CD4-positive, alpha-beta T cell (primary cell): Measurements from ENCODE around the gene ATP10A. TPM values are rescaled to one million over a fixed set of nuclear protein-coding genes. Genes with fewer than 3 reads are reported as not detected.

Source experiments
- ATAC-seq: fragments of 200-7000 bp; cut with Tn5 transposase; one replicate; pipeline ENCODE4 v1.10.0; 2022; ENCODE audit warnings: mild to moderate bottlenecking; ENCODE audit not compliant: poor library complexity
- CTCF ChIA-PET: fragments of 350-600 bp; sonication (Branson Sonifier 250); formaldehyde crosslinking; loops from one replicate; lab custom pipeline; 2021; ENCODE audit warnings: antibody characterized with exemption, inconsistent platforms; lab: Charles Lee
- POLR2A ChIA-PET: fragments of 350-600 bp; sonication (Branson Sonifier 250); formaldehyde crosslinking; loops from one replicate; lab custom pipeline; 2021; ENCODE audit warnings: antibody characterized with exemption, inconsistent platforms; lab: Charles Lee
- DNase-seq, 14 experiments: peaks; one replicate each; pipeline ENCODE4 v3.0.0-alpha.2; 2013 to 2020; ENCODE audit warnings: mixed read lengths in 2 of 14
- H3K27ac ChIP-seq, 2 donors: one replicate each; pipeline versions ENCODE4 v1.5.1 to v1.7.0; 2013; ENCODE audit warnings: low read length in 2 of 2, low read depth in 1 of 2, mild to moderate bottlenecking in 1 of 2
- H3K27me3 ChIP-seq, 2 experiments: 1 replicate in 1 of 2; 2 replicates in 1 of 2; pipeline versions ENCODE4 v1.6.1 to v1.7.0; 2013; ENCODE audit warnings: low read length in 2 of 2, control low read depth in 1 of 2, mild to moderate bottlenecking in 1 of 2, moderate library complexity in 1 of 2; ENCODE audit not compliant: insufficient read depth in 2 of 2, control insufficient read depth in 1 of 2
- H3K36me3 ChIP-seq: one replicate; pipeline ENCODE4 v1.6.1; 2013; ENCODE audit warnings: low read length, control low read depth; ENCODE audit not compliant: insufficient read depth
- H3K4me1 ChIP-seq: one replicate; pipeline ENCODE4 v1.6.1; 2013; ENCODE audit warnings: low read length, control low read depth; ENCODE audit not compliant: insufficient read depth
- H3K4me3 ChIP-seq: one replicate; pipeline ENCODE4 v1.5.1; 2013; ENCODE audit warnings: mild to moderate bottlenecking, low read length, moderate library complexity
- H3K9me3 ChIP-seq, 2 experiments: 1 replicate in 1 of 2; 2 replicates in 1 of 2; pipeline versions ENCODE4 v1.6.1 to v1.7.0; 2013; ENCODE audit warnings: low read length in 2 of 2, mild to moderate bottlenecking in 2 of 2, control low read depth in 1 of 2, moderate library complexity in 1 of 2; ENCODE audit not compliant: control insufficient read depth in 1 of 2, insufficient read depth in 1 of 2
- H3K27ac Mint-ChIP-seq: one replicate; pipeline ENCODE4 v1.8.0; 2020; ENCODE audit warnings: mixed read lengths
- H3K27me3 Mint-ChIP-seq: one replicate; pipeline ENCODE4 v1.8.0; 2021; ENCODE audit warnings: mixed read lengths
- H3K36me3 Mint-ChIP-seq: one replicate; pipeline ENCODE4 v1.8.0; 2021; ENCODE audit warnings: low read depth, mixed read lengths
- H3K4me1 Mint-ChIP-seq: one replicate; pipeline ENCODE4 v1.8.0; 2021; ENCODE audit warnings: low read depth, mixed read lengths
- H3K4me3 Mint-ChIP-seq: one replicate; pipeline ENCODE4 v1.8.0; 2020; ENCODE audit warnings: mild to moderate bottlenecking, mixed read lengths
- H3K9me3 Mint-ChIP-seq: one replicate; pipeline ENCODE4 v1.8.0; 2020; ENCODE audit warnings: mixed read lengths
- CTCF ChIP-seq: fragments of 200-600 bp; IDR thresholded peaks from one replicate; pipeline ENCODE4 v1.8.0; 2022; ENCODE audit warnings: antibody characterized with exemption, mild to moderate bottlenecking
- intact Hi-C, 2 experiments: fragments of 100-400 bp; cut with DNase I in 1 of 2; cut with micrococcal nuclease in 1 of 2; formaldehyde crosslinking; loops; one replicate each; pipeline versions ENCODE4 v1.15.1 to v1.9.0; 2023 to 2025; cut with DNase I, micrococcal nuclease
- total RNA-seq, 174 experiments: library from RNA in 2 of 174; stranded (reverse) in 2 of 174; gene quantifications; one replicate each; pipeline ENCODE4 v1.2.3 and lab custom pipeline; 2021 to 2026

The ATP10A gene
- total RNA-seq, 2 experiments from 2014 or later = 30.0 to 30.4 TPM

- DNase-seq (no peak), ATAC-seq (no peak)
- H3K9me3 ChIP-seq = no peaks in the 10 kb centered on the region
- H3K4me3 Mint-ChIP-seq = no peak overlapping the region
- no peaks in the 10 kb centered on the region for H3K27me3 Mint-ChIP-seq
- no peaks in the 10 kb centered on the region for H3K4me1 Mint-ChIP-seq
- ChIA-PET CTCF (no interaction called here), POLR2A (no interaction called here)
- H3K4me3 ChIP-seq = no peak overlapping the region
- no peak overlapping the region for H3K27ac ChIP-seq
- H3K9me3 Mint-ChIP-seq = no peaks in the 10 kb centered on the region
- H3K27ac Mint-ChIP-seq = no peak overlapping the region
- no peaks in the 10 kb centered on the region for H3K4me1 ChIP-seq
- intact Hi-C loops = no loop called here
- no peaks in the 10 kb centered on the region for H3K27me3 ChIP-seq
- no peaks in the 10 kb centered on the region for H3K36me3 ChIP-seq
- no peaks in the 10 kb centered on the region for H3K36me3 Mint-ChIP-seq
- no peak for TF ChIP-seq CTCF
Measured at GRCh38 chr15:25876231-25877140, 13.4 kb upstream of the ATP10A start.

GRCh38 chr15:25875566-25875965 lies 12.4 kb upstream of the ATP10A start:
- H3K4me1 Mint-ChIP-seq = no peaks in the 10 kb centered on the region
- ChIA-PET POLR2A (no interaction called here), CTCF (no interaction called here)
- intact Hi-C loops = no loop called here
- Histone ChIP-seq H3K27me3 (no peaks in the 10 kb centered on the region), H3K4me3 (no peak overlapping the region), H3K4me1 (no peaks in the 10 kb centered on the region), H3K27ac (no peak overlapping the region), H3K9me3 (no peaks in the 10 kb centered on the region), H3K36me3 (no peaks in the 10 kb centered on the region)
- H3K4me3 Mint-ChIP-seq = no peak overlapping the region
- H3K27me3 Mint-ChIP-seq = no peaks in the 10 kb centered on the region
- no peaks in the 10 kb centered on the region for H3K9me3 Mint-ChIP-seq
- ATAC-seq (no peak), DNase-seq (no peak)
- no peak for TF ChIP-seq CTCF
- no peak overlapping the region for H3K27ac Mint-ChIP-seq
- no peaks in the 10 kb centered on the region for H3K36me3 Mint-ChIP-seq

- no peaks in the 10 kb centered on the region for H3K9me3 Mint-ChIP-seq
- no peaks in the 10 kb centered on the region for H3K36me3 Mint-ChIP-seq
- DNase-seq (no peak), ATAC-seq (no peak)
- no peak overlapping the region for H3K27ac Mint-ChIP-seq
- no peak for TF ChIP-seq CTCF
- H3K27me3 ChIP-seq = no peaks in the 10 kb centered on the region
- H3K4me3 ChIP-seq = no peak overlapping the region
- POLR2A ChIA-PET = no interaction called here
- no peak overlapping the region for H3K27ac ChIP-seq
- CTCF ChIA-PET = no interaction called here
- intact Hi-C loops = no loop called here
- H3K4me1 ChIP-seq = no peaks in the 10 kb centered on the region
- peaks cover 5% of the 10 kb centered on the region for H3K4me1 Mint-ChIP-seq
- no peaks in the 10 kb centered on the region for H3K36me3 ChIP-seq
- H3K4me3 Mint-ChIP-seq = no peak overlapping the region
- H3K27me3 Mint-ChIP-seq = no peaks in the 10 kb centered on the region
- H3K9me3 ChIP-seq = no peaks in the 10 kb centered on the region
Measured at GRCh38 chr15:25874379-25874778, 11.3 kb upstream of the ATP10A start.
